K562 (cell line): ENCODE results near the gene CPM. TPM values are rescaled to one million over a fixed set of nuclear protein-coding genes. Genes with fewer than 3 reads are reported as not detected.

Source experiments
- BCL6 ChIP-seq: fragments of 250-450 bp; sonication (Bioruptor Pico); IDR thresholded peaks from 2 replicates; pipeline ENCODE4 v1.4.0; 2020
- MNT ChIP-seq, 2 experiments: fragments of 450-650 bp; conservative IDR thresholded peaks; 2 replicates each; pipeline ENCODE4 v1.6.1; 2017; ENCODE audit warnings: mild to moderate bottlenecking in 2 of 2, moderate library complexity in 2 of 2
- POLR2H ChIP-seq: IDR thresholded peaks from 2 replicates; pipeline ENCODE4 v1.6.1; 2016; ENCODE audit warnings: missing genetic modification characterization, low read depth, mild to moderate bottlenecking, control low read depth, missing compliant biosample characterization, moderate library complexity
- STAG1 ChIP-seq: sonication (generic); formaldehyde crosslinking; IDR thresholded peaks from 2 replicates; pipeline ENCODE4 v1.5.0; 2020; ENCODE audit warnings: missing genetic modification reagents, borderline replicate concordance
- ZNF146 ChIP-seq: IDR thresholded peaks from one replicate; pipeline ENCODE4 v1.6.1; 2018; ENCODE audit warnings: missing compliant biosample characterization; ENCODE audit not compliant: unreplicated experiment
- polyA plus RNA-seq, 8 experiments: library from polyadenylated mRNA; depleted of rRNA in 4 of 8; stranded (reverse) in 5 of 8; unstranded in 3 of 8; fragments of >200 nt; fragmentation: Nextera tagmentation in 2 of 8; fragmentation: Illumina TruSeq in 1 of 8; extraction: Ambion mirVana in 2 of 8; extraction: Trizol in 1 of 8; gene quantifications; 2 replicates each; pipeline versions ENCODE4 v1.2.1 to v1.2.3, GENCODE V29; 2011 to 2014; ENCODE audit warnings: inconsistent platforms in 1 of 8, missing spikeins in 1 of 8
- total RNA-seq, 7 experiments: library from RNA; depleted of rRNA in 6 of 7; stranded (reverse); fragments of >200 nt in 6 of 7; fragmentation: Illumina TruSeq in 2 of 7; extraction: Trizol in 2 of 7; gene quantifications; 2 replicates each; pipeline versions ENCODE4 v1.2.1 to v1.2.3, GENCODE V29; 2011 to 2021; ENCODE audit warnings: low replicate concordance in 1 of 7
- TF ChIP-seq, protein P1 (sequence below), 2 experiments: fragments of 450-650 bp; IDR thresholded peaks; 2 replicates each; pipeline ENCODE4 v1.6.1; 2016; ENCODE audit warnings: mild to moderate bottlenecking in 2 of 2, borderline replicate concordance in 1 of 2, low read depth in 1 of 2, moderate library complexity in 1 of 2

CPM gene
- total and polyA plus RNA-seq, 9 of the 15 experiments (the other 6 are each of a cell fraction or from before 2014, with no cell fraction given) = 0.31 TPM; not detected in 8

DNA sequence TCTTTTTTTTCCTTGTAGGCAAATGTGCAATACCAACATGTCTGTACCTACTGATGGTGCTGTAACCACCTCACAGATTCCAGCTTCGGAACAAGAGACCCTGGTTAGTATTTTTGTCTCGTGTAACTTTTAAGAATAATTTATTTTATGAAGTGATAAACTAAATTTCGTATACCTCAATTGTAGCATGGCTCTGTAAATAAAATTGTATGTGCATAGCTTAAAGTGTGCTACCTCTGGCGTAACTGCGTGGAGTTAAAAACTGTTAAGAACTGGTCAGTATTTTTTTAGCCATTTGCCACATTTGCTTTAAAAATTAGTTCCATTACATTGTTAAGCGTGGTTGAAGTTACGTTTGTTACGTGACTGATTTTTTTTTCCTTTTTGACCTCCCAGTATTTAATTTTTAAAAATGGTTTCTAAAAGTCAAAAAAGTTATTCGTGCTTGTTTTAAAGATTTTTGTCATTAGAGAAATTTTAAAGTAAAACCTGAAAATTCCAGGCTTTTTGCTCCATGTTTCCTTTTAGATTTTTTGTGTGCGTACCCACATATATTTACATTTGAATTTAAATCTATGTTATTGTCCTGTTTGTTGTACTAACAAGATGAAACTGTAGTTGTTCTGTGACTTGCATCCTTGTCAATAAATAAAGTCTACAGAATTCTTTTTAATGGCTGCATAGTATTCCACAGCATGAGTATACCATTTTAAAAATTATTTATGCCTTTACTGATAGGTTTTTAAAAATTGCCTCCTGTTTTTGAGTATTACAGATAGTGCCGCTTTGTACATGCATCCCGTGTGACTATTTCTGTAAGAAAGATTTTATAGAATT, 123.6 kb downstream of the CPM start (continued):
- TF ChIP-seq, protein P1, sequence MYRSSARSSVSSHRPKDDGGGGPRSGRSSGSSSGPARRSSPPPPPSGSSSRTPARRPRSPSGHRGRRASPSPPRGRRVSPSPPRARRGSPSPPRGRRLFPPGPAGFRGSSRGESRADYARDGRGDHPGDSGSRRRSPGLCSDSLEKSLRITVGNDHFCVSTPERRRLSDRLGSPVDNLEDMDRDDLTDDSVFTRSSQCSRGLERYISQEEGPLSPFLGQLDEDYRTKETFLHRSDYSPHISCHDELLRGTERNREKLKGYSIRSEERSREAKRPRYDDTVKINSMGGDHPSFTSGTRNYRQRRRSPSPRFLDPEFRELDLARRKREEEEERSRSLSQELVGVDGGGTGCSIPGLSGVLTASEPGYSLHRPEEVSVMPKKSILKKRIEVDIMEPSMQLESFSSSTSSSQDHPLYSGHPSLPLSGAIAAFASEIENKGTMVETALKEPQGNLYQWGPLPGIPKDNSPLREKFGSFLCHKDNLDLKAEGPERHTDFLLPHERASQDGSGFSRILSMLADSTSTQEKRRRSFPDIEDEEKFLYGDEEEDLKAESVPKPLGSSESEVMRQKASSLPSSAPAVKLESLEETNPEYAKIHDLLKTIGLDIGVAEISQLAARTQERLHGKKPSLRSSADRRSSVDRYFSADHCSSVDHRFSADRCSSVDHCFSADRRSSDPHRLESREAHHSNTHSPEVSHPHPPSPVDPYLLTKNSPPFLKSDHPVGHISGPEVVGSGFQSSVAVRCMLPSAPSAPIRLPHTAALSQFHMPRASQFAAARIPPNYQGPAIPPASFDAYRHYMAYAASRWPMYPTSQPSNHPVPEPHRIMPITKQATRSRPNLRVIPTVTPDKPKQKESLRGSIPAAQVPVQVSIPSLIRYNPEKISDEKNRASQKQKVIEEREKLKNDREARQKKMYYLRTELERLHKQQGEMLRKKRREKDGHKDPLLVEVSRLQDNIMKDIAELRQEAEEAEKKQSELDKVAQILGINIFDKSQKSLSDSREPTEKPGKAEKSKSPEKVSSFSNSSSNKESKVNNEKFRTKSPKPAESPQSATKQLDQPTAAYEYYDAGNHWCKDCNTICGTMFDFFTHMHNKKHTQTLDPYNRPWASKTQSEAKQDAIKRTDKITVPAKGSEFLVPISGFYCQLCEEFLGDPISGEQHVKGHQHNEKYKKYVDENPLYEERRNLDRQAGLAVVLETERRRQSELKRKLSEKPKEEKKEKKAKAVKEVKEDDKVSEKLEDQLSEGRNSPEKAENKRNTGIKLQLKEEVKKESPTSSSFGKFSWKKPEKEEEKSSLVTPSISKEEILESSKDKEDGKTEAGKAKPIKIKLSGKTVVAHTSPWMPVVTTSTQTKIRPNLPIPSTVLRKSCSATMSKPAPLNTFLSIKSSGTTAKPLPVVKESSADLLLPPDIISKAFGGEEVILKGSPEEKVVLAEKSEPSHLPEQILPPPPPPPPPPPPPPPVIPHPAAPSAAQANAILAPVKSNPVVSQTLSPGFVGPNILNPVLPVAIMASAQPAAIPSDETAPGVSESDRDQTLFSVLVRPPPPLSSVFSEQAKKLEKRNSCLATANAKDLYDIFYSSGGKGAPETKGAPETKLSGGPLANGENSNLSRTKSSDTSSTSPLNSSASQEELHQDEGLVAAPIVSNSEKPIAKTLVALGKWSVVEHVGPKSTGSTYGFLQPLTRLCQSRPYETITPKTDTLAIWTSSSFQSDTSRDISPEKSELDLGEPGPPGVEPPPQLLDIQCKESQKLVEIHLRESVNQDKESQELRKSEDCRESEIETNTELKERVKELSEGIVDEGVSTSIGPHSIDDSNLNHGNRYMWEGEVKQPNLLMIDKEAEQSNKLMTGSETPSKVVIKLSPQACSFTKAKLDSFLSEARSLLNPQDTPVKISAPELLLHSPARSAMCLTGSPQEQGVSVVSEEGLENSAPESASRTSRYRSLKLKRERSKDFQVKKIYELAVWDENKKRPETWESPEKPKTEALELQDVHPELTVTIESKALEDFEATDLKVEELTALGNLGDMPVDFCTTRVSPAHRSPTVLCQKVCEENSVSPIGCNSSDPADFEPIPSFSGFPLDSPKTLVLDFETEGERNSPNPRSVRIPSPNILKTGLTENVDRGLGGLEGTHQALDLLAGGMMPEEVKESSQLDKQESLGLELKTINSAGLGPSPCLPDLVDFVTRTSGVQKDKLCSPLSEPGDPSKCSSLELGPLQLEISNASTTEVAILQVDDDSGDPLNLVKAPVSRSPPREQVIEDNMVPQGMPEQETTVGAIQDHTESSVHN (IDR thresholded peaks at IDR 0.05; ENCODE audit: borderline replicate concordance in 1 of 2, low read depth in 1 of 2) = 0 out of 4 replicates have a peak, but pooled peaks of 1 of the 2 experiments have one; percentile 15
- TF ChIP-seq BCL6 (CRISPR knock-in tag) (no peak), STAG1 (no peak), ZNF146 (CRISPR knock-in tag) (peak; percentile 89), MNT (conservative IDR thresholded peaks at IDR 0.05) (no peak), POLR2H (tag) (peak; percentile 50; the same call in 1 of the 2 replicates)
